Activated T-cell treated with anti-CD3 and anti-CD28 coated beads, Interleukin-2, amount 50 U/mL, for 72 hours (primary cell): ENCODE data around the gene NKX2-8. TPM values are rescaled to one million over a fixed set of nuclear protein-coding genes. Genes with fewer than 3 reads are reported as not detected.
A peak's percentile ranks its signal among the peaks of the same experiment; 100 is the strongest.

ENCODE experiments used
- ATAC-seq, 2 donors: fragments of 150-1000 bp; cut with Tn5 transposase; replicated peaks in 1 of 2; 2 replicates each; pipeline ENCODE4 v1.10.0; 2021; ENCODE audit warnings: moderate library complexity in 2 of 2, mild to moderate bottlenecking in 1 of 2
- DNase-seq, 2 donors: peaks; one replicate each; pipeline ENCODE4 v3.0.0; 2021 to 2022; ENCODE audit warnings: mixed read lengths in 1 of 2
- H3K27ac Mint-ChIP-seq: one replicate; pipeline ENCODE4 v1.8.0; 2022; ENCODE audit warnings: mild to moderate bottlenecking, moderate library complexity, mixed read lengths
- H3K27me3 Mint-ChIP-seq: one replicate; pipeline ENCODE4 v1.8.0; 2022; ENCODE audit warnings: low read depth, mixed read lengths
- H3K36me3 Mint-ChIP-seq, 2 donors: one replicate each; pipeline ENCODE4 v1.8.0; 2022; ENCODE audit warnings: mixed read lengths in 2 of 2, mild to moderate bottlenecking in 1 of 2; ENCODE audit not compliant: insufficient read depth in 2 of 2
- H3K4me1 Mint-ChIP-seq: one replicate; pipeline ENCODE4 v1.8.0; 2022; ENCODE audit warnings: low read depth, mixed read lengths
- H3K4me3 Mint-ChIP-seq, 2 donors: one replicate each; pipeline ENCODE4 v1.8.0; 2022; ENCODE audit warnings: mild to moderate bottlenecking in 2 of 2, mixed read lengths in 2 of 2, moderate library complexity in 2 of 2
- H3K9me3 Mint-ChIP-seq, 2 donors: one replicate each; pipeline ENCODE4 v1.8.0; 2022; ENCODE audit warnings: mixed read lengths in 2 of 2
- total RNA-seq, 2 donors: library from RNA; stranded (reverse); gene quantifications; one replicate each; pipeline ENCODE4 v1.2.3, GENCODE V29; 2022

NKX2-8 gene
- total RNA-seq, 2 donors from 2014 or later, result not detected

- Mint-ChIP-seq H3K4me3 (no peak overlapping the region), H3K4me1 (no peaks in the 10 kb centered on the region), H3K27me3 (peaks cover 74% of the 10 kb centered on the region), H3K27ac (no peak overlapping the region), H3K36me3 (peaks cover 0 to 1% of the 10 kb centered on the region in 2 donors), H3K9me3 (no peaks in the 10 kb centered on the region)
- ATAC-seq, result no peak
- no peak for DNase-seq
Measured at GRCh38 chr14:36588788-36589187, 6.4 kb upstream of the NKX2-8 start.

GRCh38 chr14:36588119-36588518 lies 5.7 kb upstream of the NKX2-8 start:
- no peak for DNase-seq

GRCh38 chr14:36585100-36585499 lies 2.7 kb upstream of the NKX2-8 start:
- Mint-ChIP-seq H3K9me3 (no peaks in the 10 kb centered on the region), H3K27ac (no peak overlapping the region), H3K27me3 (peaks cover 61% of the 10 kb centered on the region), H3K4me3 (no peak overlapping the region), H3K36me3 (peaks cover 0 to 1% of the 10 kb centered on the region in 2 donors), H3K4me1 (no peaks in the 10 kb centered on the region)
- ATAC-seq (no peak), DNase-seq (no peak)

More at GRCh38 chr14:36588119-36588518, 5.7 kb upstream of the NKX2-8 start:
- no peak overlapping the region for H3K4me3 Mint-ChIP-seq
- H3K9me3 Mint-ChIP-seq, result no peaks in the 10 kb centered on the region
- H3K4me1 Mint-ChIP-seq, result no peaks in the 10 kb centered on the region
- ATAC-seq, result no peak
- H3K27me3 Mint-ChIP-seq, result peaks cover 75% of the 10 kb centered on the region
- no peak overlapping the region for H3K27ac Mint-ChIP-seq
- H3K36me3 Mint-ChIP-seq, result peaks cover 0 to 1% of the 10 kb centered on the region in 2 donors

- DNase-seq, result no peak
- no peak for ATAC-seq
- Mint-ChIP-seq H3K4me3 (no peak overlapping the region), H3K36me3 (peaks cover 0 to 1% of the 10 kb centered on the region in 2 donors), H3K4me1 (no peaks in the 10 kb centered on the region), H3K27me3 (peaks cover 61% of the 10 kb centered on the region), H3K27ac (no peak overlapping the region), H3K9me3 (no peaks in the 10 kb centered on the region)
Measured at GRCh38 chr14:36583893-36584811, 1.7 kb upstream of the NKX2-8 start.

GRCh38 chr14:36583242-36583892 lies 953 bp upstream of the NKX2-8 start:
- Mint-ChIP-seq H3K4me1 (no peaks in the 10 kb centered on the region), H3K36me3 (peaks cover 0 to 1% of the 10 kb centered on the region in 2 donors), H3K27ac (no peak overlapping the region), H3K4me3 (no peak overlapping the region), H3K27me3 (peaks cover 62% of the 10 kb centered on the region), H3K9me3 (no peaks in the 10 kb centered on the region)
- DNase-seq, result no peak
- no peak for ATAC-seq

- peaks cover 0 to 1% of the 10 kb centered on the region in 2 donors for H3K36me3 Mint-ChIP-seq
- H3K9me3 Mint-ChIP-seq, result no peaks in the 10 kb centered on the region
- no peaks in the 10 kb centered on the region for H3K4me1 Mint-ChIP-seq
- peaks cover 57% of the 10 kb centered on the region for H3K27me3 Mint-ChIP-seq
- ATAC-seq (no peak), DNase-seq (no peak)
- H3K4me3 Mint-ChIP-seq, result no peak overlapping the region
- no peak overlapping the region for H3K27ac Mint-ChIP-seq
Measured at GRCh38 chr14:36582874-36583241, 444 bp upstream of the NKX2-8 start.

GRCh38 chr14:36580856-36581831 lies 1.3 kb downstream of the NKX2-8 start:
- peak overlapping the region; percentile 67 to 73 for H3K4me3 Mint-ChIP-seq
- no peaks in the 10 kb centered on the region for H3K9me3 Mint-ChIP-seq
- DNase-seq (peak; percentile 41 to 48), ATAC-seq (peak; percentile 36 to 40)
- H3K27ac Mint-ChIP-seq, result no peak overlapping the region
- no peaks in the 10 kb centered on the region for H3K4me1 Mint-ChIP-seq
- H3K36me3 Mint-ChIP-seq, result peaks cover 0 to 1% of the 10 kb centered on the region in 2 donors
- H3K27me3 Mint-ChIP-seq, result peaks cover 44% of the 10 kb centered on the region

GRCh38 chr14:36580141-36580855 lies 2.1 kb downstream of the NKX2-8 start:
- DNase-seq (no peak), ATAC-seq (no peak)
- H3K27me3 Mint-ChIP-seq, result peaks cover 37% of the 10 kb centered on the region
- no peak overlapping the region for H3K27ac Mint-ChIP-seq
- no peaks in the 10 kb centered on the region for H3K9me3 Mint-ChIP-seq
- H3K4me3 Mint-ChIP-seq, result no peak overlapping the region
- H3K4me1 Mint-ChIP-seq, result no peaks in the 10 kb centered on the region
- peaks cover 0 to under 1% of the 10 kb centered on the region in 2 donors for H3K36me3 Mint-ChIP-seq

- no peak overlapping the region for H3K4me3 Mint-ChIP-seq
- no peak for DNase-seq
- H3K9me3 Mint-ChIP-seq, result no peaks in the 10 kb centered on the region
- ATAC-seq, result no peak
- H3K27me3 Mint-ChIP-seq, result peaks cover 31% of the 10 kb centered on the region
- no peaks in the 10 kb centered on the region for H3K36me3 Mint-ChIP-seq
- no peaks in the 10 kb centered on the region for H3K4me1 Mint-ChIP-seq
- H3K27ac Mint-ChIP-seq, result no peak overlapping the region
Measured at GRCh38 chr14:36579573-36580140, 2.8 kb downstream of the NKX2-8 start.

GRCh38 chr14:36579001-36579555 lies 3.3 kb downstream of the NKX2-8 start:
- Mint-ChIP-seq H3K36me3 (no peaks in the 10 kb centered on the region), H3K4me1 (no peaks in the 10 kb centered on the region), H3K9me3 (no peaks in the 10 kb centered on the region), H3K4me3 (no peak overlapping the region), H3K27ac (no peak overlapping the region), H3K27me3 (peaks cover 25% of the 10 kb centered on the region)
- ATAC-seq, result no peak
- DNase-seq, result no peak

- H3K36me3 Mint-ChIP-seq, result peaks cover 0 to 2% of the 10 kb centered on the region in 2 donors
- H3K9me3 Mint-ChIP-seq, result peaks cover 0 to 3% of the 10 kb centered on the region in 2 donors
- ATAC-seq (no peak), DNase-seq (no peak)
- H3K4me1 Mint-ChIP-seq, result no peaks in the 10 kb centered on the region
- H3K27ac Mint-ChIP-seq, result no peak overlapping the region
- H3K27me3 Mint-ChIP-seq, result peaks cover 6% of the 10 kb centered on the region
- no peak overlapping the region for H3K4me3 Mint-ChIP-seq
Measured at GRCh38 chr14:36570065-36570464, 12.3 kb downstream of the NKX2-8 start.
